Large intestine (tissue), 12 donors: Measurements from ENCODE around the gene ZNF14. TPM values are rescaled to one million over a fixed set of nuclear protein-coding genes. Genes with fewer than 3 reads are reported as not detected.
A peak's percentile ranks its signal among the peaks of the same experiment; 100 is the strongest.
"Not testable (repeated sequence)": the region's sequence is repeated elsewhere in the genome, so short reads cannot be mapped to it uniquely, and the experiment has no call there.

ENCODE experiments used
- DNase-seq, 2 donors: peaks; one replicate each; pipeline versions ENCODE4 v3.0.0 to v3.0.0-alpha.2; 2013
- H3K27ac ChIP-seq: one replicate; pipeline ENCODE4 v1.5.1; 2013; ENCODE audit warnings: low read length
- H3K27me3 ChIP-seq: 2 replicates; pipeline ENCODE4 v1.6.1; 2013; ENCODE audit warnings: low read length; ENCODE audit not compliant: control insufficient read depth, insufficient read depth
- H3K36me3 ChIP-seq: 2 replicates; pipeline ENCODE4 v1.6.1; 2013; ENCODE audit warnings: low read length; ENCODE audit not compliant: control insufficient read depth, insufficient read depth
- H3K4me1 ChIP-seq: one replicate; pipeline ENCODE4 v1.6.1; 2013; ENCODE audit warnings: low read length; ENCODE audit not compliant: control insufficient read depth, insufficient read depth
- H3K4me3 ChIP-seq: one replicate; pipeline ENCODE4 v1.5.1; 2013; ENCODE audit warnings: low read length
- H3K9me3 ChIP-seq: one replicate; pipeline ENCODE4 v1.6.1; 2013; ENCODE audit warnings: mild to moderate bottlenecking, low read depth, low read length, moderate library complexity; ENCODE audit not compliant: control insufficient read depth
- WGBS: methylation state at CpG from one replicate; pipeline ENCODE4 v1.1.5; 2013; ENCODE audit warnings: low lambda C conversion rate; ENCODE audit not compliant: insufficient coverage; 5-methylcytosine and 5-hydroxymethylcytosine counted together
- long read RNA-seq, 11 donors: transcript quantifications; one replicate each; lab custom pipeline, GENCODE V29; 2026
- polyA plus RNA-seq: library from polyadenylated mRNA; unstranded; fragments of 120-200 nt; gene quantifications from one replicate; pipeline ENCODE4 v1.2.1, GENCODE V29; 2013

Gene ZNF14
- polyA plus RNA-seq = 8.1 TPM
- long read RNA-seq, donor 1, partial matches to known transcripts = 0 of 1 reads
- long read RNA-seq, donor 1, other reads (novel, unspliced or antisense) = 0 of 1 reads
- long read RNA-seq, donor 2, partial matches to known transcripts = 0 of 2 reads
- long read RNA-seq, donor 2, other reads (novel, unspliced or antisense) = 0 of 2 reads
- long read RNA-seq, donor 3 = 0 reads
- long read RNA-seq, donor 4, partial matches to known transcripts = 0 of 1 reads
- long read RNA-seq, donor 4, other reads (novel, unspliced or antisense) = 0 of 1 reads
- long read RNA-seq, donor 5 = 0 reads
- long read RNA-seq, donor 6, partial matches to known transcripts = 0 of 1 reads
- long read RNA-seq, donor 6, other reads (novel, unspliced or antisense) = 0 of 1 reads
- long read RNA-seq, donor 7, partial matches to known transcripts = 0 of 1 reads
- long read RNA-seq, donor 7, other reads (novel, unspliced or antisense) = 0 of 1 reads
- long read RNA-seq, donor 8, partial matches to known transcripts = 0 of 2 reads
- long read RNA-seq, donor 8, other reads (novel, unspliced or antisense) = 0 of 2 reads
- long read RNA-seq, donor 9, partial matches to known transcripts = 0 of 4 reads
- long read RNA-seq, donor 9, other reads (novel, unspliced or antisense) = 0 of 4 reads
- long read RNA-seq, donor 10, partial matches to known transcripts = 0 of 1 reads
- long read RNA-seq, donor 10, other reads (novel, unspliced or antisense) = 0 of 1 reads
- long read RNA-seq, donor 11, partial matches to known transcripts = 0 of 2 reads
- long read RNA-seq, donor 11, other reads (novel, unspliced or antisense) = 0 of 2 reads

- H3K36me3 ChIP-seq = peaks cover 4% of the 10 kb centered on the region
- peak; percentile 94 to 97 for DNase-seq
- peak within 1 kb of the TSS; percentile 79 for H3K27ac ChIP-seq
- no CpG with 5 or more reads among the region's 61 CpGs for WGBS
- peaks cover 19% of the 10 kb centered on the region for H3K9me3 ChIP-seq
- H3K4me3 ChIP-seq = peak within 1 kb of the TSS; percentile 82
- H3K27me3 ChIP-seq = no peaks in the 10 kb centered on the region
- H3K4me1 ChIP-seq = no peaks in the 10 kb centered on the region
Measured at GRCh38 chr19:19732579-19733501, at the start of gene ZNF14. ZNF14 (minus strand) TSS chr19:19733112; CDS start chr19:19732958, 154 bp downstream.

GRCh38 chr19:19781791-19782190 lies 48.9 kb upstream of the ZNF14 start:
- H3K4me1 ChIP-seq, H3K4me3 ChIP-seq, DNase-seq, H3K27ac ChIP-seq, H3K27me3 ChIP-seq: not testable (repeated sequence)
- peaks cover 11% of the 10 kb centered on the region for H3K9me3 ChIP-seq
- peaks cover 11% of the 10 kb centered on the region for H3K36me3 ChIP-seq
- WGBS = no CpG with 5 or more reads among the region's 6 CpGs

DNA sequence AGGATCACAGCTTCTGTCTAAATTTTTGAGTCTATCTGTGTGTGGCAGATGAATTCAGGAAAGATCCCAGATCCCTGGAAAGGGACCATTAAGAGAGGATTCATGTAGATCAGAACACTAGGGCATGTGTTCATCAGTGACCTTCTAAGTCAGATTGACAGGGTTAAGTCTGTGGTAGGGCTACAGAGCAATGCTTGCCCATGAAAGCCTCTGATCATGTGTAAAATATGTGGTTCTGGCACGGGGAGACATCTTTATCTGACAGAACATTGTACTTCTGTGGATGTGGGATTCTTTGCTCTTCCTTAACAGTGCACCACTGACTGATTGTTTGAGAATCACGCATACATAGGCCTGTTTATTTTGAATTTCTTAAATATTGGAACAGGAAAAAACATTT lies 45.8 kb upstream of the ZNF14 start:
- H3K4me3 ChIP-seq = no peak overlapping the region
- no peak overlapping the region for H3K27ac ChIP-seq
- no peak for DNase-seq
- H3K27me3 ChIP-seq = no peaks in the 10 kb centered on the region
- WGBS = 100% methylated on average over 1 of the region's 2 CpGs
- peaks cover 2% of the 10 kb centered on the region for H3K36me3 ChIP-seq
- peaks cover 16% of the 10 kb centered on the region for H3K4me1 ChIP-seq
- H3K9me3 ChIP-seq = peaks cover 8% of the 10 kb centered on the region

DNA sequence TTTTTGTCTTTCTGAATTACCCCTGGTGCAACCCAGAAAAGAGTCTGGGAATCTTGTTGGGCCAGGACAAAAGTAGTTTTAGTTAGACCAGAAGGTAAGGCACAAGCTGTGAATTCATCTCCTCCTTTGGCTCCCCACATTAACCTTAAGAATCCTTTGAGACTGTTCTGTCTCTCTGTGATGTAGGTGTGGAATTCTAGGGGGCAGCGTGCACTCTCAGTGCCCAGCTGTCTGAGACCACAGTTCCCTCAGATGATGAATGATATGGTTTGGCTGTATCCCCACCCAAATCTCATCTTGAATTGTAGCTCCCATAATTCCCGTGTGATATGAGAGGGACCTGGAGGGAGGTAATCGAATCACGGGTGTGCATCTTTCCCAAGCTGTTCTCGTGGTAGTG lies 44.8 kb upstream of the ZNF14 start:
- Histone ChIP-seq H3K9me3 (peaks cover 8% of the 10 kb centered on the region), H3K27ac (no peak overlapping the region), H3K27me3 (no peaks in the 10 kb centered on the region), H3K36me3 (peaks cover 2% of the 10 kb centered on the region), H3K4me3 (no peak overlapping the region), H3K4me1 (peaks cover 16% of the 10 kb centered on the region)
- no peak for DNase-seq
- no CpG with 5 or more reads among the region's 5 CpGs for WGBS

- DNase-seq = peak; percentile 99 to 100
- WGBS = no CpG with 5 or more reads among the region's 36 CpGs
- peak overlapping the region; percentile 71 for H3K4me3 ChIP-seq
- H3K36me3 ChIP-seq = peaks cover 2% of the 10 kb centered on the region
- H3K4me1 ChIP-seq = peaks cover 16% of the 10 kb centered on the region
- peak overlapping the region; percentile 88 for H3K27ac ChIP-seq
- H3K27me3 ChIP-seq = no peaks in the 10 kb centered on the region
- H3K9me3 ChIP-seq = peaks cover 8% of the 10 kb centered on the region
Measured at GRCh38 chr19:19776206-19777008, 43.5 kb upstream of the ZNF14 start.

GRCh38 chr19:19775891-19776205 lies 42.9 kb upstream of the ZNF14 start:
- H3K4me3 ChIP-seq = peak overlapping the region; percentile 71
- peaks cover 2% of the 10 kb centered on the region for H3K36me3 ChIP-seq
- H3K27ac ChIP-seq = peak overlapping the region; percentile 88
- H3K4me1 ChIP-seq = peaks cover 16% of the 10 kb centered on the region
- DNase-seq = no peak
- H3K27me3 ChIP-seq = no peaks in the 10 kb centered on the region
- peaks cover 5% of the 10 kb centered on the region for H3K9me3 ChIP-seq
- no CpG with 5 or more reads among the region's 11 CpGs for WGBS

DNA sequence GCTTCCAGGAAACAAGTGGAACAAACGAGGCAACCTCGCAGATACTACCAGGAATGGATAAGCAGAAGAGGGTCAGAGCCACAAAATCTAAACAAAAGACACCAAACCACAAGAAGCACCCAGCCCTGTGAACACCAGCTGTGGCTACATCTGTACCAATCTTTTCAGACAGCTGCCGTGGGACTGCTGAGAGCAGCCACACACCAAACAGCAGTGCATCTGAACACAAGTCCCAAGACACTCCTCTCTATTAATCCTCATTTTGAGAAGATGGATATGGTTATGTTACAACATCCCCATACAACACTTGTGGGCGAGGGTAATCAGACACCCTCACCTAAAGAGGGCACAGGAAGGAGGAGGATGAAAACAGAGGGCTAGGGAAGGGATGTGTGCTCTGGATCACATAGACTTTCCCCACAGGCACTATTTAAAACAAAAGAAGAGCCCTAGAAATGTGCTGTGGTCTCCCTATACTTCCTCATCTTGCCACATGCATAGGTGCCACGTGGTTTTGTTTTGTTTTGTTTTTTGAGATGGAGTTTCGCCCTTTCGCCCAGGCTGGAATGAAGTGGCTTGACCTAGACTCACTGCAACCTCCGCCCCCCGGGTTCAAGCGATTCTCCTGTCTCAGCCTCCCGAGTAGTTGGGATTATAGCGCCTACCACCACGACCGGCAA lies 41.6 kb upstream of the ZNF14 start:
- peak overlapping the region; percentile 88 for H3K27ac ChIP-seq
- H3K9me3 ChIP-seq = peaks cover 11% of the 10 kb centered on the region
- peak in 1 of 2 donors; percentile 11 for DNase-seq
- WGBS = 62% methylated on average over 3 of the region's 14 CpGs
- peaks cover 16% of the 10 kb centered on the region for H3K4me1 ChIP-seq
- H3K27me3 ChIP-seq = no peaks in the 10 kb centered on the region
- H3K36me3 ChIP-seq = no peaks in the 10 kb centered on the region
- H3K4me3 ChIP-seq = no peak overlapping the region

- H3K27ac ChIP-seq, H3K36me3 ChIP-seq, H3K4me1 ChIP-seq, H3K27me3 ChIP-seq, DNase-seq, H3K4me3 ChIP-seq, H3K9me3 ChIP-seq: not testable (repeated sequence)
- WGBS = 56% methylated on average over 4 of the region's 10 CpGs
Measured at GRCh38 chr19:19771963-19772362, 39.1 kb upstream of the ZNF14 start.

DNA sequence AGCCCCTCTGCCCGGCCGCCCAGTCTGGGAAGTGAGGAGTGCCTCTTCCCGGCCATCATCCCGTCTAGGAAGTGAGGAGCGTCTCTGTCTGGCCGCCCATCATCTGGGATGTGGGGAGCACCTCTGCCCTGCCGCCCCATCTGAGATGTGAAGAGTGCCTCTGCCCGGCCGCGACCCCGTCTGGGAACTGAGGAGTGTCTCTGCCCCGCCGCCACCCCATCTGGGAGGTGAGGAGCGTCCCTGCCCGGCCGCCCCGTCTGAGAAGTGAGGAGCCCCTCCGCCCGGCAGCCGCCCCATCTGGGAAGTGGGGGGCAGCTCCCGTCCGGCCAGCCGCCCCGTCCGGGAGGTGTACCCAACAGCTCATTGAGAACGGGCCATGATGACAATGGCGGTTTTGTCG lies 37.1 kb upstream of the ZNF14 start:
- H3K36me3 ChIP-seq, DNase-seq, H3K4me1 ChIP-seq, H3K4me3 ChIP-seq, H3K27ac ChIP-seq, H3K27me3 ChIP-seq, H3K9me3 ChIP-seq: not testable (repeated sequence)
- no CpG with 5 or more reads among the region's 28 CpGs for WGBS
